NCI-H2107 (cell line): Measurements from ENCODE around the gene ABCB4.

Experiments used
- DNase-seq: peaks from one replicate; lab custom pipeline; 2025; lab: John Stamatoyannopoulos, UW

Gene ABCB4

GRCh38 chr7:87424075-87424474 lies 51.4 kb downstream of the ABCB4 start:
- DNase-seq = no peak

DNA sequence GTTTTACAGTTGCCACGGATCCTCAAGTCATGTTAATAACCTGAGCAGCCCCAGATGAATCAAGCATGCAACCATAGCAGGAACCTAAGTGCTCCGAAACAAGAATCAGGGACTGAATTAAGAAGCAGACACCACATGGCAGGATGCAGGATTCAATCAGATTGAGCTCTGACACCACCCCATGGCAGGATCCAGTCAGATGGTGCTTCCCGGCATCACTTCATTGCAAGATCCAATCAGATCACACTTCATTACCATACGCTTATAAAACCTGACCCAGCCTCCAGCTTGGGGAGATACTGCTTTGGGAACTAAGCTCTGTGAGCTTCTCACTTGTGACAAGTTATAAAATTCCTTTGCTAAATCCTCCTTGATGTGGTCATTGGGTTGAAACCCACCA lies 55.3 kb downstream of the ABCB4 start:
- no peak for DNase-seq

- DNase-seq = peak; percentile 8
Measured at GRCh38 chr7:87416682-87417587, 58.5 kb downstream of the ABCB4 start.

GRCh38 chr7:87414794-87415188 lies 60.7 kb downstream of the ABCB4 start:
- no peak for DNase-seq

- no peak for DNase-seq
Measured at GRCh38 chr7:87413951-87414793, 61.3 kb downstream of the ABCB4 start.

DNA sequence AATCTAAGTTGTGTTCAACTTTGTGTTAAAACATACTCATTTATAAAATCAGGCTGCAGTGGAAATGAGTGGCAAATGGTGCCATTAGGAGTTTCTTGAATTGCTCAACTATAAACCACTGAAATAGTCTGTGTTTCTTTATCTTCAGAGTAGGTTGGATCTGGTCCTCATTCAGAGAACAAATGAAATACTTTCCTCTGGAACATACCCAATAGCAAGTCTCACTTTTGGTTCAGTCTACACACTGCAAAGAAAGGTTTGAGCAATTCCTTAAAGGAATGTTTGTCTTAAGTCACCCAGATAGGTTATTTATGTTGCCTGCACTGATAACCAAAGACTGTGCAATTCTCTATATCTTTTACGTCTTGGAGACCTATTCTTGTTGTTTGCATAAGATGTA lies 62.5 kb downstream of the ABCB4 start:
- no peak for DNase-seq

DNA sequence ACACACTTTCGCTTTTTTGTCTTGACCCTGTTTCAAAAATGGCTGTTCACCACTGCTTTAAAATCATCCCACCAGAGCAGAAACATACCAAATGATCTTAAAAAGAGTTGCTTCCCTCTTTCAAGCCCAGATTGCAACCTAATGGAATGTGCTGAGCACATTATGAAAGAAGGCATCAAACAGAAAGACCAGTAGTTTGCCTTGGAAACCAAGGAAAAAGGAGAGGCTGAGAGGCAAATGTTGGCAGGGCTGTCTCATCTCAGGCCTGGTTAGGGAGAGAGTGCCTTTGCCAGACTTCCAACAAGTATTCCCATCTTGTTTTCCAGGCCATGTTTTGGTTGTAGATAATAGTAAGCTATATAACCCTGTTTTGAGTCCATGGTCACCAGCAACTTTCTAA lies 64.3 kb downstream of the ABCB4 start:
- no peak for DNase-seq

- DNase-seq = no peak
Measured at GRCh38 chr7:87404674-87405073, 70.8 kb downstream of the ABCB4 start.

- no peak for DNase-seq
Measured at GRCh38 chr7:87398446-87398845, 77.0 kb downstream of the ABCB4 start.

- no peak for DNase-seq
Measured at GRCh38 chr7:87395442-87396020, 79.9 kb downstream of the ABCB4 start.

DNA sequence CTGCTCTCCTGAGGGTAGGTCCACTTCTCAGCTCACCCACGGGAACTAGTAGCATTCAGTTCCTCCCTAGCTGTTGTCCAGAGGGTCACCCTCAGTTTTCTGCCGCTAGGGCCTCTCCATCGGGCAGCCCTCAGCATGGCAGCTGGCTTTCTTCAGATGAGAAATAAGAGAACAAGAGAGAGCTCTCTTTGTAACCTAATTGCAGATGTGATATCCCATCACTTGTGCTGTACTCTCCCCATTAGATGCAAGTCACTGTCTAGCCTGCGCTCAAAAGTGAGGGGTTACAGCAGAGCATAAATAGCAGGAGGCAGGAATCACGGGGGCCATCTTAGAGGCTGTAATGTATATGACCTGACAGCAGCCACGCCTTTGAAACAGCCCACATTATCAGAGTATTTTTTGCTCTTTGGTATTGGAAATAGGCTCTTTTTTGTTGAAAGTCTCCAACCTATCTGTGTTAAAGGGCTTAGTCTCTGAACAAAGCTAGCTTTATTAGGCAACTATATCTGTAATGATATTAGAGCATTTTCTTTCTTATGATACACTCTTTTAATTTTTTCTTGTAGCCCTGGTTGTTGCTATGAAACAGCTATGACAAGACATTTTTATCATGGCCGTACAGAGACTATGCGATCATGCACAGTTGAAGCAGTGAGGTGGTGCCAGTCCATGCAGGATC lies 84.3 kb downstream of the ABCB4 start:
- no peak for DNase-seq

DNA sequence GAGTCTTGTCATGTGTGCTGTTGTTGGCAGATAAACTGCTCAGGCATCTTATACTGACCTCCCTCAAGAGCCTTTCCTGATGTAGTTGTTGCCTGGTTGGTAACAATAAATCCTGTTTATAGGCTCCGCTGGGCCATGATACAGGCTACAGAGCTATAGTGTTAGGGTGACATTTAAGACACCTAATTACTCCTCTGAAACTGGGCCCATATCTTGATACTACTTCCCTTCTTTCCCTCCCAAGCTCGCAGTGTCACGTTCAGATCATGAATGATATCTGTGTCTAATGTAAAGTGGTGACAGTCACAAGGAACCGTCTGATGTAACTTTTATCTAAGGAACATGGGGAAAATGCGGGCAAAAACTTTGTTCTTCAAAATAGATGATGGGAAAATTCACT lies 94.6 kb downstream of the ABCB4 start:
- no peak for DNase-seq

GRCh38 chr7:87375662-87376435 lies 99.6 kb downstream of the ABCB4 start:
- DNase-seq = no peak

GRCh38 chr7:87370660-87371180 lies 104.8 kb downstream of the ABCB4 start:
- no peak for DNase-seq

DNA sequence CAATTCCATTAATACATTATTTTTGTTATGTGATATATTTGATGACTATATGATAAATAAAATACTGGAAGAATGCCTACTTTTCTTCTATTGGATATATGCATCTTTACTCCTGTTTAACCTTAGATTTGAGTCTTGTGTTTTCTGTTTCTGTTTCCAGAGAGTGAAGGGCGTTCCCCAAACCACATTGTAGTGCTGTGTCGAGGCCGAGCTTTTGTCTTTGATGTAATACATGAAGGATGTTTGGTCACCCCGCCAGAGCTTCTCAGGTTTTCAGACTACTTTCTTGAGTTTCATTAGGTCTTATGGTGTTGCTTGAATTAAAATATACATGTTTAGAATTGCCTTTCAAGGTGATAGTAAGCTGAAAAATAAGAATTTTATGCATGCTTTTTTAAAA lies 106.3 kb downstream of the ABCB4 start:
- no peak for DNase-seq

DNA sequence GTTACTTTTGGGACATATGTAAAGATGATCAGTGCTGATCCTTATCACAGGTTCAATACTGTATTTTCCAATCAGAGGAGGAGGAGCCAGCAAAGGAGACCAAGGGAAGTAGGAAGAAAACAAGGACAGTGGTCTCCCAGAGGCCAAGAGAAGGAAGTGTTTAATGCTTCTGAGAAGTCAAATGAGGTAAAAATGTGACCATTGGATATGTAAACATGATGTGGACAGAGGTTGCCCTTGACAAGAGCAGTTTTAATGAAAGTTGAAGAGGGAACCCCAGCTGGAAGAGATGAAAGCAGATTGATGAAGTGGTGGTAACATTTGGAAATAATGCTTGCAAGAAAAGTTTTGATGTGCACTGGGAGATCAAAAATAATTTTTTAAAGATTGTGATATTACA lies 111.2 kb downstream of the ABCB4 start:
- no peak for DNase-seq

DNA sequence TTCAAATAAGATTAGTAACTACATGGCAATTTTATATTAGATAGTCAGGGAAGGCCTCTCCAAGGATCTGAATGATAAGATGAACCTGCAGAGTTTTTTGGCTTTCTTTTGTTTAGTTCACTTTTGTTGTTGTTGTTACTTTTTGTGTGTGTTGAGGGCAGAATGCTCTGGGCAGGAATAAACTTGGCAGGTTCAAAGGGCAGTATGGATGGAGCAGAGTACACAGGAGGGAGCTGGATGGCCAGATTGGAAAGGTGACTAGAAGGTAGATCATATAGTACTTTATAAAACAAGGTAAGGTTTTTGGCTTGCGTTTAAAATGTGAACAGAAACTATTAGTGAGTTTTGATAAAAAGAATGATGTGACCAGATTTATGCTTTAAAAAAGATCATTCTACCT lies 112.1 kb downstream of the ABCB4 start:
- DNase-seq = no peak

- DNase-seq = no peak
Measured at GRCh38 chr7:87361320-87361719, 114.2 kb downstream of the ABCB4 start.

GRCh38 chr7:87359366-87359765 lies 116.1 kb downstream of the ABCB4 start:
- DNase-seq = no peak

- DNase-seq = no peak
Measured at GRCh38 chr7:87356448-87356847, 119.0 kb downstream of the ABCB4 start.

DNA sequence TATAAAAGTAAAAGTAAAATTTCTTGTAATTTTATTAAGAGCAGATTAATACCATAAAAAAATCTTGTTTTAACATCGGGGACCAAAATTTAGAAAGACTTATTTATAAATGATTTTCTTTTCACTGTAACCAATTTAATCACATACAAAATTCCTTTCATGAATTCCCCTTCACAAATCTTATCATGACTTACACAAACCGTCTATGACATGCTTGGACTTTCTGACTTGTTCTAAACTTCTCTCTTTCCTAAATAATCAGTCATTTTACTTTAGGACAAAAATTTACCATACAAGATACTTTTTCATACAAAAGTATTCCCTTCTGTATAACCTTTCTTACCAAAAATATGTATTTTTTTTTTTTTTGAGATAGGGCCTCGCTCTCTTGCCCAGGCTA lies 120.7 kb downstream of the ABCB4 start:
- no peak for DNase-seq
